ENCODE data around the gene ZNF613.
A peak's percentile ranks its signal among the peaks of the same experiment; 100 is the strongest.

The ZNF613 gene

GRCh38 chr19:51926784-51927741, at the start of gene ZNF613:
Gene ZNF613 (plus strand): TSS chr19:51927472. CDS start chr19:51936221, 8,749 bp downstream.
- Histone ChIP-seq H3K9me3 (ENCODE audit: control insufficient read depth in 5 of 5, low read length in 5 of 5) (peaks cover 12 to 29% (median 17%) of the 10 kb centered on the region in 5 donors), H3K4me3 (ENCODE audit: low read depth in 1 of 5, low read length in 5 of 5) (peak within 1 kb of the TSS; percentile 92 to 100 (median 97)), H3K27me3 (ENCODE audit: control insufficient read depth in 5 of 5, insufficient read depth in 4 of 5, low read length in 5 of 5) (no peaks in the 10 kb centered on the region), H3K27ac (ENCODE audit: low read depth, low read length) (peak within 1 kb of the TSS; percentile 76), H3K36me3 (ENCODE audit: control insufficient read depth in 5 of 5, insufficient read depth in 5 of 5, low read length in 5 of 5) (peaks cover 9 to 24% (median 20%) of the 10 kb centered on the region in 5 donors), H3K9ac (ENCODE audit: low read length in 5 of 5) (peak within 1 kb of the TSS; percentile 73 to 96 (median 93)), H3K4me1 (ENCODE audit: control insufficient read depth in 5 of 5, insufficient read depth in 5 of 5, low read length in 5 of 5) (peaks cover 6 to 20% (median 17%) of the 10 kb centered on the region in 5 donors)

- Histone ChIP-seq H3K4me1 (ENCODE audit: control insufficient read depth in 5 of 5, insufficient read depth in 5 of 5, low read length in 5 of 5) (peaks cover 0 to 10% (median 10%) of the 10 kb centered on the region in 5 donors), H3K9ac (ENCODE audit: low read length in 5 of 5) (no peak overlapping the region), H3K27me3 (ENCODE audit: control insufficient read depth in 5 of 5, insufficient read depth in 4 of 5, low read length in 5 of 5) (no peaks in the 10 kb centered on the region), H3K27ac (ENCODE audit: low read depth, low read length) (no peak overlapping the region), H3K4me3 (ENCODE audit: low read depth in 1 of 5, low read length in 5 of 5) (no peak overlapping the region), H3K36me3 (ENCODE audit: control insufficient read depth in 5 of 5, insufficient read depth in 5 of 5, low read length in 5 of 5) (peaks cover 22 to 36% (median 26%) of the 10 kb centered on the region in 5 donors), H3K9me3 (ENCODE audit: control insufficient read depth in 5 of 5, low read length in 5 of 5) (peaks cover 3 to 36% (median 23%) of the 10 kb centered on the region in 5 donors)
Observed at GRCh38 chr19:51882518-51882917, 44.8 kb upstream of the ZNF613 start.

- H3K9ac ChIP-seq (ENCODE audit: low read length in 5 of 5) = no peak overlapping the region
Observed at GRCh38 chr19:51884713-51885112, 42.6 kb upstream of the ZNF613 start.

GRCh38 chr19:51887522-51888498, 39.5 kb upstream of the ZNF613 start, which contains the start of gene ZNF577:
Gene ZNF577 (minus strand): TSS chr19:51887951. CDS start chr19:51880382, 7,569 bp downstream.
- H3K4me1 ChIP-seq (ENCODE audit: control insufficient read depth in 5 of 5, insufficient read depth in 5 of 5, low read length in 5 of 5) = peaks cover 7 to 16% (median 14%) of the 10 kb centered on the region in 5 donors
- no peaks in the 10 kb centered on the region for H3K27me3 ChIP-seq (ENCODE audit: control insufficient read depth in 5 of 5, insufficient read depth in 4 of 5, low read length in 5 of 5)
- H3K9me3 ChIP-seq (ENCODE audit: control insufficient read depth in 5 of 5, low read length in 5 of 5) = peaks cover 34 to 59% (median 57%) of the 10 kb centered on the region in 5 donors
- H3K4me3 ChIP-seq (ENCODE audit: low read depth in 1 of 5, low read length in 5 of 5) = peak within 1 kb of the TSS; percentile 83 to 99 (median 94)
- H3K9ac ChIP-seq (ENCODE audit: low read length in 5 of 5) = peak within 1 kb of the TSS; percentile 67 to 94 (median 88)
- H3K27ac ChIP-seq (ENCODE audit: low read depth, low read length) = peak within 1 kb of the TSS; percentile 19
- H3K36me3 ChIP-seq (ENCODE audit: control insufficient read depth in 5 of 5, insufficient read depth in 5 of 5, low read length in 5 of 5) = peaks cover 23 to 29% (median 24%) of the 10 kb centered on the region in 5 donors

More at GRCh38 chr19:51884713-51885112, 42.6 kb upstream of the ZNF613 start:
- Histone ChIP-seq H3K27ac (ENCODE audit: low read depth, low read length) (no peak overlapping the region), H3K27me3 (ENCODE audit: control insufficient read depth in 5 of 5, insufficient read depth in 4 of 5, low read length in 5 of 5) (no peaks in the 10 kb centered on the region), H3K4me1 (ENCODE audit: control insufficient read depth in 5 of 5, insufficient read depth in 5 of 5, low read length in 5 of 5) (peaks cover 0 to 16% (median 14%) of the 10 kb centered on the region in 5 donors), H3K9me3 (ENCODE audit: control insufficient read depth in 5 of 5, low read length in 5 of 5) (peaks cover 9 to 53% (median 36%) of the 10 kb centered on the region in 5 donors), H3K4me3 (ENCODE audit: low read depth in 1 of 5, low read length in 5 of 5) (no peak overlapping the region), H3K36me3 (ENCODE audit: control insufficient read depth in 5 of 5, insufficient read depth in 5 of 5, low read length in 5 of 5) (peaks cover 6 to 21% (median 11%) of the 10 kb centered on the region in 5 donors)

GRCh38 chr19:51889934-51890333, 37.3 kb upstream of the ZNF613 start:
- Histone ChIP-seq H3K9ac (ENCODE audit: low read length in 5 of 5) (no peak overlapping the region), H3K4me1 (ENCODE audit: control insufficient read depth in 5 of 5, insufficient read depth in 5 of 5, low read length in 5 of 5) (peaks cover 7 to 16% (median 14%) of the 10 kb centered on the region in 5 donors), H3K4me3 (ENCODE audit: low read depth in 1 of 5, low read length in 5 of 5) (peak overlapping the region in 4 of 5 donors; percentile 26 to 58 (median 53)), H3K27ac (ENCODE audit: low read depth, low read length) (no peak overlapping the region), H3K27me3 (ENCODE audit: control insufficient read depth in 5 of 5, insufficient read depth in 4 of 5, low read length in 5 of 5) (no peaks in the 10 kb centered on the region), H3K36me3 (ENCODE audit: control insufficient read depth in 5 of 5, insufficient read depth in 5 of 5, low read length in 5 of 5) (peaks cover 42 to 49% (median 44%) of the 10 kb centered on the region in 5 donors), H3K9me3 (ENCODE audit: control insufficient read depth in 5 of 5, low read length in 5 of 5) (peaks cover 50 to 77% (median 73%) of the 10 kb centered on the region in 5 donors)

- Histone ChIP-seq H3K27ac (ENCODE audit: low read depth, low read length) (no peak overlapping the region), H3K4me3 (ENCODE audit: low read depth in 1 of 5, low read length in 5 of 5) (peak overlapping the region; percentile 26 to 58 (median 51)), H3K27me3 (ENCODE audit: control insufficient read depth in 5 of 5, insufficient read depth in 4 of 5, low read length in 5 of 5) (no peaks in the 10 kb centered on the region), H3K4me1 (ENCODE audit: control insufficient read depth in 5 of 5, insufficient read depth in 5 of 5, low read length in 5 of 5) (peaks cover 7 to 16% (median 14%) of the 10 kb centered on the region in 5 donors), H3K9ac (ENCODE audit: low read length in 5 of 5) (peak overlapping the region in 1 of 5 donors; percentile 38), H3K9me3 (ENCODE audit: control insufficient read depth in 5 of 5, low read length in 5 of 5) (peaks cover 53 to 76% (median 72%) of the 10 kb centered on the region in 5 donors), H3K36me3 (ENCODE audit: control insufficient read depth in 5 of 5, insufficient read depth in 5 of 5, low read length in 5 of 5) (peaks cover 52 to 61% (median 55%) of the 10 kb centered on the region in 5 donors)
Observed at GRCh38 chr19:51891193-51891747, 36.0 kb upstream of the ZNF613 start.

GRCh38 chr19:51901860-51902259, 25.4 kb upstream of the ZNF613 start:
- no peak overlapping the region for H3K9ac ChIP-seq (ENCODE audit: low read length in 5 of 5)
- no peak overlapping the region for H3K27ac ChIP-seq (ENCODE audit: low read depth, low read length)
- no peaks in the 10 kb centered on the region for H3K27me3 ChIP-seq (ENCODE audit: control insufficient read depth in 5 of 5, insufficient read depth in 4 of 5, low read length in 5 of 5)
- peaks cover 4 to 32% (median 13%) of the 10 kb centered on the region in 5 donors for H3K9me3 ChIP-seq (ENCODE audit: control insufficient read depth in 5 of 5, low read length in 5 of 5)
- H3K36me3 ChIP-seq (ENCODE audit: control insufficient read depth in 5 of 5, insufficient read depth in 5 of 5, low read length in 5 of 5) = peaks cover 18 to 31% (median 29%) of the 10 kb centered on the region in 5 donors
- peaks cover 5 to 15% (median 15%) of the 10 kb centered on the region in 5 donors for H3K4me1 ChIP-seq (ENCODE audit: control insufficient read depth in 5 of 5, insufficient read depth in 5 of 5, low read length in 5 of 5)
- H3K4me3 ChIP-seq (ENCODE audit: low read depth in 1 of 5, low read length in 5 of 5) = no peak overlapping the region

GRCh38 chr19:51903192-51903591, 24.1 kb upstream of the ZNF613 start:
- peaks cover 12 to 19% (median 19%) of the 10 kb centered on the region in 5 donors for H3K36me3 ChIP-seq (ENCODE audit: control insufficient read depth in 5 of 5, insufficient read depth in 5 of 5, low read length in 5 of 5)
- no peak overlapping the region for H3K27ac ChIP-seq (ENCODE audit: low read depth, low read length)
- peaks cover 0 to 3% (median 2%) of the 10 kb centered on the region in 5 donors for H3K27me3 ChIP-seq (ENCODE audit: control insufficient read depth in 5 of 5, insufficient read depth in 4 of 5, low read length in 5 of 5)
- no peak overlapping the region for H3K9ac ChIP-seq (ENCODE audit: low read length in 5 of 5)
- H3K9me3 ChIP-seq (ENCODE audit: control insufficient read depth in 5 of 5, low read length in 5 of 5) = peaks cover 2 to 30% (median 13%) of the 10 kb centered on the region in 5 donors
- H3K4me1 ChIP-seq (ENCODE audit: control insufficient read depth in 5 of 5, insufficient read depth in 5 of 5, low read length in 5 of 5) = peaks cover 5 to 15% (median 15%) of the 10 kb centered on the region in 5 donors
- H3K4me3 ChIP-seq (ENCODE audit: low read depth in 1 of 5, low read length in 5 of 5) = peak overlapping the region in 3 of 5 donors; percentile 29 to 94 (median 37)
